Measurements from ENCODE around the gene EFNA3. TPM values are rescaled to one million over a fixed set of nuclear protein-coding genes. Genes with fewer than 3 reads are reported as not detected.

The EFNA3 gene
- total and polyA plus RNA-seq, 2 donors (not counting 3 experiments of a cell fraction or from before 2014, with no cell fraction given): 2.2 to 2.5 TPM

GRCh38 chr1:155060736-155061135 is 17.9 kb upstream of the EFNA3 start:
- intact Hi-C loops (cut with micrococcal nuclease): loop anchor here (1.0 kb wide), 4 partner anchors 8 to 154 kb away; no protein-coding TSS in a partner anchor
- Histone ChIP-seq H4K20me1 (replicated peaks; ENCODE audit: control insufficient read depth, extremely low read depth, insufficient read depth, low read length) (no peaks in the 10 kb centered on the region), H3K27me3 (ENCODE audit: control insufficient read depth in 2 of 2, insufficient read depth in 2 of 2, low read length in 2 of 2) (no peaks in the 10 kb centered on the region), H2AFZ (ENCODE audit: low read depth, low read length) (no peak overlapping the region), H3K79me2 (ENCODE audit: control insufficient read depth, insufficient read depth, low read length) (peaks cover 5% of the 10 kb centered on the region), H3K4me3 (replicated peaks in 1 of 3; ENCODE audit: insufficient read depth in 1 of 3, low read depth in 1 of 3, low read length in 3 of 3) (no peak overlapping the region), H3K9me3 (replicated peaks; ENCODE audit: control insufficient read depth, insufficient read depth, low read length) (no peaks in the 10 kb centered on the region), H3K9me1 (replicated peaks; ENCODE audit: control insufficient read depth, extremely low read depth, insufficient read depth, low read length) (no peaks in the 10 kb centered on the region), H3K36me3 (ENCODE audit: control insufficient read depth in 2 of 2, extremely low read depth in 1 of 2, insufficient read depth in 2 of 2, low read length in 2 of 2) (peaks cover 12 to 42% of the 10 kb centered on the region in 2 experiments), H3K9ac (replicated peaks; ENCODE audit: extremely low read depth, insufficient read depth, low read length) (no peak overlapping the region), H3K4me1 (ENCODE audit: control insufficient read depth, extremely low read depth, insufficient read depth, low read length) (peaks cover 10% of the 10 kb centered on the region), H3K27ac (ENCODE audit: insufficient read depth, low read depth, low read length) (no peak overlapping the region), H3K4me2 (ENCODE audit: insufficient read depth, low read length) (no peak overlapping the region)
- dilution Hi-C loops (cut with MboI; ENCODE audit: extremely low pct_ligation_motif_present, low sequenced_read_pairs): no loop called here
- TF ChIP-seq GATA2 (IDR thresholded peaks at IDR 0.05; ENCODE audit: insufficient read depth, insufficient read length, low read depth, low read length) (no peak), CTCF (IDR thresholded peaks at IDR 0.05; ENCODE audit: extremely low read depth in 1 of 2, insufficient read depth in 1 of 2, low read depth in 1 of 2, low read length in 2 of 2) (no peak)
- no TSS peak for BruUV-seq (replicated peaks)
- CTCF ChIA-PET: interaction anchor here (0.6 to 3.7 kb wide), 15 partner anchors 9 to 301 kb away, joined by 3 to 67 read pairs (median 6); partner anchors contain the start of genes ADAM15, CKS1B, FLAD1 and KRTCAP2
- FAIRE-seq: no peak
- DNase-seq (ENCODE audit: low read depth, low spot score): no peak
- POLR2A ChIA-PET: interaction anchor here (1.1 kb wide), 1 partner anchor 62 kb away, joined by 3 read pairs; no protein-coding TSS in a partner anchor

GRCh38 chr1:155061381-155062150 is 17.1 kb upstream of the EFNA3 start:
- Histone ChIP-seq H3K4me1 (ENCODE audit: control insufficient read depth, extremely low read depth, insufficient read depth, low read length) (peaks cover 10% of the 10 kb centered on the region), H3K79me2 (ENCODE audit: control insufficient read depth, insufficient read depth, low read length) (peaks cover 5% of the 10 kb centered on the region), H3K27ac (ENCODE audit: insufficient read depth, low read depth, low read length) (no peak overlapping the region), H3K36me3 (ENCODE audit: control insufficient read depth in 2 of 2, extremely low read depth in 1 of 2, insufficient read depth in 2 of 2, low read length in 2 of 2) (peaks cover 7 to 34% of the 10 kb centered on the region in 2 experiments), H3K4me3 (replicated peaks in 1 of 3; ENCODE audit: insufficient read depth in 1 of 3, low read depth in 1 of 3, low read length in 3 of 3) (no peak overlapping the region), H3K9me3 (replicated peaks; ENCODE audit: control insufficient read depth, insufficient read depth, low read length) (no peaks in the 10 kb centered on the region), H3K9me1 (replicated peaks; ENCODE audit: control insufficient read depth, extremely low read depth, insufficient read depth, low read length) (no peaks in the 10 kb centered on the region), H2AFZ (ENCODE audit: low read depth, low read length) (no peak overlapping the region), H3K27me3 (ENCODE audit: control insufficient read depth in 2 of 2, insufficient read depth in 2 of 2, low read length in 2 of 2) (no peaks in the 10 kb centered on the region), H4K20me1 (replicated peaks; ENCODE audit: control insufficient read depth, extremely low read depth, insufficient read depth, low read length) (no peaks in the 10 kb centered on the region), H3K4me2 (ENCODE audit: insufficient read depth, low read length) (no peak overlapping the region), H3K9ac (replicated peaks; ENCODE audit: extremely low read depth, insufficient read depth, low read length) (no peak overlapping the region)
- POLR2A ChIA-PET: interaction anchor here (1.1 kb wide), 1 partner anchor 63 kb away, joined by 3 read pairs; no protein-coding TSS in a partner anchor
- intact Hi-C loops (cut with micrococcal nuclease) (loop anchor here (1.0 kb wide), 4 partner anchors 9 to 155 kb away; no protein-coding TSS in a partner anchor), dilution Hi-C loops (cut with MboI; ENCODE audit: extremely low pct_ligation_motif_present, low sequenced_read_pairs) (no loop called here)
- TF ChIP-seq MAX (IDR thresholded peaks at IDR 0.05; ENCODE audit: insufficient read depth, insufficient read length): no peak
- peak; percentile 31 for TF ChIP-seq POLR2AphosphoS5 (IDR thresholded peaks at IDR 0.05; ENCODE audit: insufficient read depth, low read depth, low read length)
- peak; percentile 96 for TF ChIP-seq CTCF (IDR thresholded peaks at IDR 0.05; ENCODE audit: extremely low read depth in 1 of 2, insufficient read depth in 1 of 2, low read depth in 1 of 2, low read length in 2 of 2)
- TF ChIP-seq EZH2 (IDR thresholded peaks at IDR 0.05; ENCODE audit: borderline replicate concordance, low read depth, low read length, severe bottlenecking): no peak
- TF ChIP-seq FOS (IDR thresholded peaks at IDR 0.05; ENCODE audit: borderline replicate concordance, insufficient read depth, low read length): no peak
- TF ChIP-seq POLR2A (IDR thresholded peaks at IDR 0.05; ENCODE audit: low read depth, low read length): no peak
- TF ChIP-seq MYC (IDR thresholded peaks at IDR 0.05; ENCODE audit: low read depth, low read length): no peak
- TF ChIP-seq GATA2 (IDR thresholded peaks at IDR 0.05; ENCODE audit: insufficient read depth, insufficient read length, low read depth, low read length): no peak
- CTCF ChIA-PET: interaction anchor here (0.6 to 3.7 kb wide), 28 partner anchors 9 to 502 kb away, joined by 3 to 67 read pairs (median 5); partner anchors contain the start of genes ADAM15, CKS1B, FLAD1 and KRTCAP2
- DNase-seq (ENCODE audit: low read depth, low spot score) (peak; percentile 78), FAIRE-seq (peak; percentile 94)
- no TSS peak for BruUV-seq (replicated peaks)

Measured in endothelial cell of umbilical vein (primary cell).